T-cell (primary cell): Measurements from ENCODE around the gene PLRG1. TPM values are rescaled to one million over a fixed set of nuclear protein-coding genes. Genes with fewer than 3 reads are reported as not detected.
A peak's percentile ranks its signal among the peaks of the same experiment; 100 is the strongest.
"Not testable (repeated sequence)": the region's sequence is repeated elsewhere in the genome, so short reads cannot be mapped to it uniquely, and the experiment has no call there.

Source experiments
- ATAC-seq, 4 experiments: fragments of 200-7000 bp in 3 of 4; fragments of 150-1000 bp in 1 of 4; cut with Tn5 transposase; replicated peaks in 1 of 4; 1 replicate in 3 of 4; 2 replicates in 1 of 4; pipeline ENCODE4 v1.10.0; 2021; ENCODE audit warnings: moderate library complexity in 3 of 4, mild to moderate bottlenecking in 2 of 4, moderate number of reproducible peaks in 1 of 4
- CTCF ChIA-PET, 2 donors: fragments of 300-600 bp; sonication (Branson Sonifier 250); formaldehyde crosslinking; loops; one replicate each; lab custom pipeline; 2022; ENCODE audit warnings: antibody characterized with exemption in 2 of 2; lab: Charles Lee
- POLR2A ChIA-PET, 2 donors: fragments of 300-600 bp; sonication (Branson Sonifier 250); formaldehyde crosslinking; loops; one replicate each; lab custom pipeline; 2022; ENCODE audit warnings: antibody characterized with exemption in 2 of 2; lab: Charles Lee
- DNase-seq, 35 experiments: peaks; one replicate each; pipeline versions ENCODE4 v3.0.0 to v3.0.0-alpha.2; 2013 to 2023
- H3K27ac ChIP-seq: one replicate; pipeline ENCODE4 v1.5.1; 2013; ENCODE audit warnings: low read length
- H3K27me3 ChIP-seq, 2 experiments: replicated peaks in 1 of 2; 1 replicate in 1 of 2; 2 replicates in 1 of 2; pipeline versions ENCODE4 v1.6.1 to v1.7.0; 2013; ENCODE audit warnings: low read length in 1 of 2, mixed read lengths in 1 of 2; ENCODE audit not compliant: control insufficient read depth in 2 of 2, insufficient read depth in 2 of 2; ENCODE audit errors: extremely low read depth in 1 of 2
- H3K36me3 ChIP-seq, 2 donors: 1 replicate in 1 of 2; 2 replicates in 1 of 2; pipeline versions ENCODE4 v1.6.1 to v1.7.0; 2013; ENCODE audit warnings: low read length in 1 of 2; ENCODE audit not compliant: control insufficient read depth in 2 of 2, insufficient read depth in 1 of 2; ENCODE audit errors: extremely low read depth in 1 of 2
- H3K4me1 ChIP-seq, 2 experiments: 1 replicate in 1 of 2; 2 replicates in 1 of 2; pipeline versions ENCODE4 v1.6.1 to v1.7.0; 2013; ENCODE audit warnings: low read length in 2 of 2, mixed read lengths in 1 of 2; ENCODE audit not compliant: insufficient read depth in 2 of 2, control insufficient read depth in 1 of 2; ENCODE audit errors: extremely low read depth in 1 of 2
- H3K4me3 ChIP-seq, 2 donors: 1 replicate in 1 of 2; 2 replicates in 1 of 2; pipeline versions ENCODE4 v1.5.1 to v1.7.0; 2013; ENCODE audit warnings: mild to moderate bottlenecking in 2 of 2, low read length in 1 of 2, moderate library complexity in 1 of 2; ENCODE audit not compliant: control insufficient read depth in 1 of 2; ENCODE audit errors: extremely low read depth in 1 of 2
- H3K9me3 ChIP-seq: 2 replicates; pipeline ENCODE4 v1.7.0; 2013
- H3K27ac Mint-ChIP-seq, 2 donors: one replicate each; pipeline ENCODE4 v1.8.0; 2020 to 2021; ENCODE audit warnings: mild to moderate bottlenecking in 2 of 2, mixed read lengths in 2 of 2
- H3K27me3 Mint-ChIP-seq, 2 donors: one replicate each; pipeline ENCODE4 v1.8.0; 2021 to 2022; ENCODE audit warnings: mixed read lengths in 2 of 2
- H3K36me3 Mint-ChIP-seq: one replicate; pipeline ENCODE4 v1.8.0; 2021; ENCODE audit warnings: mixed read lengths
- H3K4me1 Mint-ChIP-seq, 3 donors: one replicate each; pipeline ENCODE4 v1.8.0; 2020 to 2022; ENCODE audit warnings: mixed read lengths in 3 of 3, mild to moderate bottlenecking in 1 of 3
- H3K4me3 Mint-ChIP-seq, 3 donors: one replicate each; pipeline ENCODE4 v1.8.0; 2020 to 2022; ENCODE audit warnings: mild to moderate bottlenecking in 3 of 3, mixed read lengths in 3 of 3, moderate library complexity in 3 of 3
- H3K9me3 Mint-ChIP-seq, 3 donors: one replicate each; pipeline ENCODE4 v1.8.0; 2020 to 2022; ENCODE audit warnings: mixed read lengths in 3 of 3
- WGBS: methylation state at CpG from one replicate; pipeline ENCODE4 v1.1.5; 2013; ENCODE audit warnings: missing lambda C conversion rate; ENCODE audit not compliant: insufficient coverage; 5-methylcytosine and 5-hydroxymethylcytosine counted together
- total RNA-seq, 35 experiments: library from RNA in 6 of 35; stranded (reverse) in 6 of 35; fragments of 120-200 nt in 1 of 35; gene quantifications; one replicate each; pipeline versions ENCODE4 v1.2.1 to v1.2.4 and lab custom pipeline; 2013 to 2026

The PLRG1 gene
- total RNA-seq = 10 to 100 TPM; 58.7 to 77.4 (median 62.7) TPM
- 81.0 TPM for total RNA-seq (2013)
- 54.7 to 174 (median 89.0) reads per million in 29 experiments for total RNA-seq (lab: John Stamatoyannopoulos, UW)

DNA sequence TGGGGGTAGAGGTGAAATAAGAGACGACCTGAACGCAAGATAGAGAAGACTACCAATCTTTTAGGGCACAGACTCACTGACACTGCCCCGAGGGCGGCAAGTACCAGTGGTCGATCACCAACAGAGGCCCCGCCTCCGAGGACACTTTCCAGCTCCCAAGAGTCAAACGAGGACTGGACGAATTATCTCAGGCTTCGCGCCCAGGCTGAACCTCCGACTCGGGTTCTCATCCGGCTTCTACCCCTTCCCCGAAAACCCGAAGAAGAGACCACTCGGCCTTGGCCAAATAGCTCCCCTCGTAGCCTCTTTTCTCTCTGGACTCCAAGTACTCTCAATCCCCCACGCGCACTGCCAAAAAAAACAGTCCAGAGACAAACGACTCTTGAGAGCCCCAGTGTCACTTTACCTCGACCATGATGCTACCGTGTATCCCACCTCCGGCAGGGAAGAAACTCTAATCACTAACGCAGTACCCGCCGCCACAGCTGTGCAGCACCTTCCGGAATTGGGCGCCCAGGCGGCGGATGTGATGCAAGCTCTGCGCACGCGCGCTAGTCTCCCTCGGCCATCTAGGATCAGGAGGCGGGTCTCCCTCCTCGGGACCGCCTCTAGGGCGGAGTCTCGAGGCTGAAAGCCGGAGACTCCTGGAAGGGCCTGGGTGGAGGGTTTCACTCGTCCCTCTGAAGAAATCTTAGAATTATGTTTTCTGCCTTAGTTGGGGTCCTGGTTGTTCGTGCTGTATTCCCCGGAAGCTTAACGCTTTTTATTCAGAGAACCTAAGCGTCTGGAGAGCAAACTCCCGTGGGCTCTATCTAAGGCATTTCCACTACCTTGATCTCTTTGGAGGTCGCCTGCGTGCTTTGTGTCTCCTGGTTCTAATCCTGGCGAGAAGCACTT lies at the start of gene PLRG1:
Gene PLRG1, minus strand, starts transcription at position 507 of the 897 bp plus-strand sequence. Its CDS starts 92 bp downstream, at position 415.
- Mint-ChIP-seq H3K27me3 (no peaks in the 10 kb centered on the region), H3K4me1 (peaks cover 21 to 34% (median 33%) of the 10 kb centered on the region in 3 donors), H3K27ac (peak within 1 kb of the TSS; percentile 92 to 99), H3K36me3 (peaks cover 14% of the 10 kb centered on the region), H3K4me3 (peak within 1 kb of the TSS; percentile 92 to 100 (median 98)), H3K9me3 (no peaks in the 10 kb centered on the region)
- H3K36me3 ChIP-seq = peaks cover 0 to 21% of the 10 kb centered on the region in 2 donors
- H3K27ac ChIP-seq = peak within 1 kb of the TSS; percentile 73
- WGBS = under 1% methylated on average over 48 of the region's 51 CpGs
- H3K4me3 ChIP-seq = peak within 1 kb of the TSS; percentile 69 to 96
- ATAC-seq (peak; percentile 95 to 98 (median 98)), DNase-seq (peak; percentile 91 to 99 (median 96))
- peaks cover 14 to 20% of the 10 kb centered on the region in 2 experiments for H3K4me1 ChIP-seq
- ChIA-PET POLR2A (interaction anchor here (0.6 to 1.8 kb wide), 4 partner anchors 69 to 1869 kb away, joined by 3 to 20 read pairs (median 4); no protein-coding TSS in a partner anchor), CTCF (interaction anchor here (0.6 to 6.1 kb wide), 18 partner anchors 9 to 1424 kb away, joined by 3 to 70 read pairs (median 4); partner anchors contain the start of genes CTSO (in 1 of the 2) and MAP9 (in 1 of the 2))
- no peaks in the 10 kb centered on the region for H3K9me3 ChIP-seq
- no peaks in the 10 kb centered on the region for H3K27me3 ChIP-seq

GRCh38 chr4:154597798-154598774 lies 47.9 kb upstream of the PLRG1 start:
- no peak overlapping the region for H3K4me3 ChIP-seq
- Mint-ChIP-seq H3K27me3 (peaks cover 12 to 19% of the 10 kb centered on the region in 2 donors), H3K9me3 (no peaks in the 10 kb centered on the region), H3K4me3 (no peak overlapping the region), H3K36me3 (no peaks in the 10 kb centered on the region), H3K4me1 (no peaks in the 10 kb centered on the region), H3K27ac (no peak overlapping the region)
- WGBS = 60% methylated on average over 3 of the region's 7 CpGs
- no peak for DNase-seq
- no peaks in the 10 kb centered on the region for H3K36me3 ChIP-seq
- peaks cover 0 to 6% of the 10 kb centered on the region in 2 experiments for H3K27me3 ChIP-seq
- H3K9me3 ChIP-seq = no peaks in the 10 kb centered on the region
- H3K27ac ChIP-seq = no peak overlapping the region
- no peak for ATAC-seq
- POLR2A ChIA-PET = interaction anchor here in 1 of 2 donors (0.5 to 0.7 kb wide), 2 partner anchors 80 to 1350 kb away, joined by 3 to 9 read pairs; no protein-coding TSS in a partner anchor
- CTCF ChIA-PET = interaction anchor here in 1 of 2 donors (0.6 kb wide), 1 partner anchor 145 kb away, joined by 3 read pairs; no protein-coding TSS in a partner anchor
- H3K4me1 ChIP-seq = no peaks in the 10 kb centered on the region

- ChIA-PET CTCF (interaction anchor here in 1 of 2 donors (0.6 kb wide), 1 partner anchor 145 kb away, joined by 3 read pairs; no protein-coding TSS in a partner anchor), POLR2A (interaction anchor here in 1 of 2 donors (0.7 kb wide), 1 partner anchor 80 kb away, joined by 3 read pairs; no protein-coding TSS in a partner anchor)
- not testable (repeated sequence) for H3K4me3 ChIP-seq, H3K9me3 ChIP-seq, H3K36me3 ChIP-seq, H3K4me1 ChIP-seq, H3K27me3 ChIP-seq, ATAC-seq, H3K27ac Mint-ChIP-seq, H3K27ac ChIP-seq, H3K9me3 Mint-ChIP-seq, H3K4me1 Mint-ChIP-seq, H3K36me3 Mint-ChIP-seq, H3K4me3 Mint-ChIP-seq, DNase-seq
- H3K27me3 Mint-ChIP-seq = peaks cover 4 to 16% of the 10 kb centered on the region in 2 donors
- 94% methylated on average over 6 of the region's 11 CpGs for WGBS
These were observed 47.1 kb upstream of the PLRG1 start for GRCh38 chr4:154597281-154597680.

DNA sequence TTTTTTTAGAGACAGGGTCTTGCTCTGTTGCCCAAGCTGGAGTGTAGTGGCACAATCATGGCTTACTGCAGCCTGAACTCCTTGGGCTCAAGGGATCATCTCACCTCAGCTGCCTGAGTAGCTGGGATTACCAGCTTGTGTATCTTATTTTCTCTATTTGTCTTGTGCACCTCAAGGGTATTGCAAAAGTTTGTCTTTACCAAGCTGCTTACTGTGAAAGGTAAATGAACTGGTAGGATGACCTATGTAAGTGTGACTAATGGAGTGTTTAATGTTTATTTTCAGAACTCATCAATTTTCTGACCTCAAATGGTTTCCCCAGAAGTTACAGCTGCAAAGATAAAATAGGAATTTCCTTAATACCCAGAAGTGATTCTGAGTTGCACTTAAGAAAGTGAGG lies 45.6 kb upstream of the PLRG1 start:
- H3K4me3 Mint-ChIP-seq = no peak overlapping the region
- POLR2A ChIA-PET = no interaction called here
- CTCF ChIA-PET = no interaction called here

DNA sequence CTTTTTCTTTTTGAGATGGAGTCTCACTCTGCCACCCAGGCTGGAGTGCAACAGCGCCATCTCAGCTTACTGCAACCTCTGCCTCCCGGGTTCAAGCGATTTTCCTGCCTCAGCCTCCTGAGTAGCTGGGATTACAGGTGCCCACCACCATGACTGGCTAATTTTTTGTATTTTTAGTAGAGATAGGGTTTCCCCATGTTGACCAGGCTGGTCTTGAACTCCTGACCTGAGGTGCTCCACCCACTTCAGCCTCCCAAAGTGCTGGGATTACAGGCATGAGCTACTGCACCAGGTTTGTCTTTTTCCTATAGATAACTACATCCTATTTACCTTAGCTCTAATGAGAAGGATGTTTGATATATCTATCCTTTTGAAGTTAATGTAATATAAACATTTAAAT lies 44.1 kb upstream of the PLRG1 start:
- CTCF ChIA-PET, H3K4me3 ChIP-seq, H3K27me3 ChIP-seq, H3K27ac ChIP-seq, H3K4me1 ChIP-seq, H3K9me3 ChIP-seq, H3K4me3 Mint-ChIP-seq, H3K36me3 ChIP-seq, H3K27ac Mint-ChIP-seq, H3K9me3 Mint-ChIP-seq, H3K36me3 Mint-ChIP-seq, DNase-seq, ATAC-seq, POLR2A ChIA-PET, H3K4me1 Mint-ChIP-seq: not testable (repeated sequence)
- H3K27me3 Mint-ChIP-seq = peaks cover 10 to 14% of the 10 kb centered on the region in 2 donors
- 82% methylated on average over 3 of the region's 3 CpGs for WGBS

More for the DNA sequence above, 45.6 kb upstream of the PLRG1 start:
- peaks cover 0 to 6% of the 10 kb centered on the region in 2 experiments for H3K27me3 ChIP-seq
- H3K36me3 ChIP-seq = no peaks in the 10 kb centered on the region
- no peak overlapping the region for H3K4me3 ChIP-seq
- H3K36me3 Mint-ChIP-seq = no peaks in the 10 kb centered on the region
- H3K27me3 Mint-ChIP-seq = peaks cover 4 to 8% of the 10 kb centered on the region in 2 donors
- no peaks in the 10 kb centered on the region for H3K9me3 Mint-ChIP-seq
- H3K27ac ChIP-seq = no peak overlapping the region
- no peak overlapping the region for H3K27ac Mint-ChIP-seq
- DNase-seq = no peak
- H3K4me1 Mint-ChIP-seq = no peaks in the 10 kb centered on the region
- no peaks in the 10 kb centered on the region for H3K4me1 ChIP-seq
- H3K9me3 ChIP-seq = no peaks in the 10 kb centered on the region
- no peak for ATAC-seq
